ENCODE measurements around the gene MAP2. TPM values are rescaled to one million over a fixed set of nuclear protein-coding genes. Genes with fewer than 3 reads are reported as not detected.

The MAP2 gene
- total RNA-seq, 2 donors from 2014 or later = 0.31 to 0.97 TPM

DNA sequence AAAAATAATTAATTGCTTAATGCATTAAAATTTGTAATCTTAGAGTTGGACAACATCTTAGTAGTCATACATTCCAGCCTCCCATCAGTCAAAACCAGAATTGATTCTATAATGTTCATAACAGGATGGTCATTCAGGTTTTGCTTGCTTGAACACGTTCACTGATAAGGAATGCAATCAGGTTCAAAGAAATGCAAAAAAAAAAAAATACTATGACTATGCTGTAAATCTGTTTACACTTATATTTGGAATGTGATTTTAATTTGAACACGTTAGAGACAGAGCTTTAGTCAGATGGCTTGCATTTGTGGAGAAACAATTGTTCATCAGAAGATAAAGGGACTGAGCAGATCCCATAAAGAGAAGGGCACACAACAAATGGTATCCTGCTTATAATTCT lies 216.5 kb downstream of the MAP2 start:
- Mint-ChIP-seq H3K4me3 (no peak overlapping the region), H3K27ac (no peak overlapping the region)
- ATAC-seq (replicated peaks in 1 of 2) = no peak

DNA sequence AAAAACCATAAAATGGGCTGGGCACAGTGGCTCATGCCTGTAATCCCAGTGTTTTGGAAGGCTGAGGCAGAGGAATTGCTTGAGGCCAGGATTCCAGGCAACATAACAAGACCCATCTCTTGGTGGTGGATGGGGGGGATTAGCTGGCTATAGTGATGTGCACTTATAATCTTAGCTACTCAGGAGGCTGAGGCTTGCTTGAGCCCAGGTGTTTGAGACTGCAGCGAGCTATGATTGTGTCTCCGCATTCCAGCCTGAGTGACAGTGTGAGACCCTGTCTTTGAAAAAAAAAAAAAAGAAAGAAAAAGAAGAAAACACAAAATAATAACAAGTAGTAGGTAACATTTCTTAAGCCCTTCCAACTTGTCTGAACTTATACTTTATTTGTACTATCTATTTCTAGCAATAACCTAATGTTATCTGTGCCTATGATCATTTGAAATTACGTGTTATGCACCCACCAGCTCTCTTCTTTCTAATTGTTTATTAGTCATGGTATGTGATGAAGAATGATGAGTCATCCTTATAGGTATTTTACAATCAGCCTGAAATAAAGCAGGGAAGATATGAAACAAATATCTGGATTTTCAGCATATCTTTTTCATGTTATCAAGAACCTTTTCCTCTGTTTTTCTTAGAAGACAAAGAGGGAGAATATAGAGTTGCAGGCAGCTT lies 218.4 kb downstream of the MAP2 start:
- H3K27me3 Mint-ChIP-seq (ENCODE audit: low read depth) = no peaks in the 10 kb centered on the region
- no peak for ATAC-seq (replicated peaks in 1 of 2)
- H3K9me3 Mint-ChIP-seq = peaks cover 0 to 4% of the 10 kb centered on the region in 2 donors

More for the DNA sequence above, 216.5 kb downstream of the MAP2 start:
- peaks cover 0 to 4% of the 10 kb centered on the region in 2 donors for H3K9me3 Mint-ChIP-seq
- H3K4me1 Mint-ChIP-seq (ENCODE audit: low read depth) = peaks cover 4% of the 10 kb centered on the region
- H3K27me3 Mint-ChIP-seq (ENCODE audit: low read depth) = no peaks in the 10 kb centered on the region
- H3K36me3 Mint-ChIP-seq (ENCODE audit: insufficient read depth in 2 of 2) = no peaks in the 10 kb centered on the region
- DNase-seq = no peak

DNA sequence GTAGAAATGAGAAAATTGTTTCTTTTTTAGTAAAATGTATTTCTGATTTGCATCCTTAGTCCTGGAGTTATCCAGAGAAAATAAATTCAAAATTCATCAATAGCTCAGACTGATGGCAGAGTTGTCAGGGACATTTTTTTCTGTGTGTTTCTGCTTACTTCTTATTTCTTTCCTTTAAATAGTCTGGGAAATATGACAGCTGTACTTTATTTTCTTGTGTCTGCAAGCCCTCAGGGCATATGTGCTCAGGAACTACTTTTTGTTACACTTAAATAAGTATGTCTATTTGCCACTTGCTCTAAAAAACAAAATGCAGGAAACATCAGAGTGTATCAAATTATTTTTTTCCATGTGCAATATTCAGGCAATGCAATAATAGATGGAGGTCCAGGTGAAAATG lies 221.0 kb downstream of the MAP2 start:
- H3K27me3 Mint-ChIP-seq (ENCODE audit: low read depth) = no peaks in the 10 kb centered on the region
- H3K4me1 Mint-ChIP-seq (ENCODE audit: low read depth) = no peaks in the 10 kb centered on the region
- ATAC-seq (replicated peaks in 1 of 2) (no peak), DNase-seq (no peak)
- H3K9me3 Mint-ChIP-seq = peaks cover 0 to 2% of the 10 kb centered on the region in 2 donors
- no peak overlapping the region for H3K27ac Mint-ChIP-seq
- no peak overlapping the region for H3K4me3 Mint-ChIP-seq
- H3K36me3 Mint-ChIP-seq (ENCODE audit: insufficient read depth in 2 of 2) = no peaks in the 10 kb centered on the region

More for the DNA sequence above, 218.4 kb downstream of the MAP2 start:
- Mint-ChIP-seq H3K27ac (no peak overlapping the region), H3K4me1 (ENCODE audit: low read depth) (peaks cover 4% of the 10 kb centered on the region), H3K4me3 (no peak overlapping the region), H3K36me3 (ENCODE audit: insufficient read depth in 2 of 2) (no peaks in the 10 kb centered on the region)
- DNase-seq = no peak

DNA sequence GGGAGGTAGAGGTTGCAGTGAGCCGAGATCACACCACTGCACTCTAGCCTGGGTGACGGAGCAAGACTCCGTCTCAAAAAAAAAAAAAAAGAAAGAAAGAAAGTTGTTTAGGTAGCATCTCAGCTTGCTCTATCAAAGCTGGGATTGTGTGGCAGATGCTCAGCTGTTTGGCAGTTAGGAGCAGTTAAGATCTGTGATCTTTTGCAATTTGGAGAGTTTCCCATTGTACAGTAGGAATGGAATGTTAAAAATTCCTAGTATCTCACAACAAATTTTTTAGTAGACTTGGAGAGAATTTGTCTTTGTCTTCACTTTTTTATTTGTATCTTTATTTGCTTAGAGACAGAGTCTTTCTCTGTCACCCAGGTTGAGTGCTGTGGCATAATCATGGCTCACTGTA lies 224.9 kb downstream of the MAP2 start:
- H3K4me3 Mint-ChIP-seq = no peak overlapping the region
- peaks cover 0 to 2% of the 10 kb centered on the region in 2 donors for H3K9me3 Mint-ChIP-seq
- no peaks in the 10 kb centered on the region for H3K4me1 Mint-ChIP-seq (ENCODE audit: low read depth)
- DNase-seq = no peak
- no peak overlapping the region for H3K27ac Mint-ChIP-seq
- no peaks in the 10 kb centered on the region for H3K27me3 Mint-ChIP-seq (ENCODE audit: low read depth)
- no peak for ATAC-seq (replicated peaks in 1 of 2)
- H3K36me3 Mint-ChIP-seq (ENCODE audit: insufficient read depth in 2 of 2) = no peaks in the 10 kb centered on the region

DNA sequence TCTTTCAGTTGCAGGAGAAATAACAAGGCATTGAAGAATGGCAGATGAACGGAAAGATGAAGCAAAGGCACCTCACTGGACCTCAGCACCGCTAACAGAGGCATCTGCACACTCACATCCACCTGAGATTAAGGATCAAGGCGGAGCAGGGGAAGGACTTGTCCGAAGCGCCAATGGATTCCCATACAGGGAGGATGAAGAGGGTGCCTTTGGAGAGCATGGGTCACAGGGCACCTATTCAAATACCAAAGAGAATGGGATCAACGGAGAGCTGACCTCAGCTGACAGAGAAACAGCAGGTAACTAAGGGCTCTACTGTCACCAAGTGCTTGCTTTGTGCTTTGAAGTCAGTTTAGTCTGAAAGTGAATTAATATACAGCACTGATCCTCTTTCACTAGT lies 229.3 kb downstream of the MAP2 start:
- ATAC-seq (replicated peaks in 1 of 2) (no peak), DNase-seq (no peak)
- H3K9me3 Mint-ChIP-seq = no peaks in the 10 kb centered on the region
- no peak overlapping the region for H3K4me3 Mint-ChIP-seq
- H3K36me3 Mint-ChIP-seq (ENCODE audit: insufficient read depth in 2 of 2) = no peaks in the 10 kb centered on the region
- H3K27ac Mint-ChIP-seq = no peak overlapping the region
- no peaks in the 10 kb centered on the region for H3K4me1 Mint-ChIP-seq (ENCODE audit: low read depth)
- no peaks in the 10 kb centered on the region for H3K27me3 Mint-ChIP-seq (ENCODE audit: low read depth)

DNA sequence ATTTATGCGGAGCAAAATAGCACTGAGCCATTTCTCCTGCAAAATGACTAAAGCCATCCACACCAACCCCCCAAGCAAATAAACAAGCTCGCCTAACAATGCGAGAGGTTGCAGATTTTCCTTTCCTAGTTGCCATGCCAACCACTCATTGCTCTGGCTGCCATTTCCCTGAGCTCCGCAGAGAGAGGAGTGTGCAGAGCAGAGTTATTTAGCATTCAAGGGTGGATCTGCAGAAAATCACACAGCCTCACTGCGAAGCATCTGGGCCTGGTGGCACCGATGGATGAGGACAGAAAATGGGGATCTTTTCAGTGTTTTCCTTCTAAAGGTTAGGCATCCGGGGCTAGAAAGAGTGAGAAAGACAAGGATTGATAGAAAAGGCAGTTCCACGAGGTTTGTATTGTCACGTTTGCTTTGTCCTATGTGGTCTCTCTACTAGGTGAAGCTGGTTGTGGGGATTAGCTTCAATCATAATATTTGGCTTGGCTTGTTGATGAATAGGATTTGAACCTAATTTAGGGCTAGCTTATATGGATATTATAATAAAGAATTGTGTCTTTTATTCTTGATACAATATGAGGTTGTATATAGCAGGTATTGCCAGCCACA lies 237.5 kb downstream of the MAP2 start:
- DNase-seq (no peak), ATAC-seq (replicated peaks in 1 of 2) (no peak)
- Mint-ChIP-seq H3K4me3 (no peak overlapping the region), H3K9me3 (no peaks in the 10 kb centered on the region), H3K4me1 (ENCODE audit: low read depth) (no peaks in the 10 kb centered on the region), H3K27ac (no peak overlapping the region), H3K27me3 (ENCODE audit: low read depth) (no peaks in the 10 kb centered on the region), H3K36me3 (ENCODE audit: insufficient read depth in 2 of 2) (no peaks in the 10 kb centered on the region)

DNA sequence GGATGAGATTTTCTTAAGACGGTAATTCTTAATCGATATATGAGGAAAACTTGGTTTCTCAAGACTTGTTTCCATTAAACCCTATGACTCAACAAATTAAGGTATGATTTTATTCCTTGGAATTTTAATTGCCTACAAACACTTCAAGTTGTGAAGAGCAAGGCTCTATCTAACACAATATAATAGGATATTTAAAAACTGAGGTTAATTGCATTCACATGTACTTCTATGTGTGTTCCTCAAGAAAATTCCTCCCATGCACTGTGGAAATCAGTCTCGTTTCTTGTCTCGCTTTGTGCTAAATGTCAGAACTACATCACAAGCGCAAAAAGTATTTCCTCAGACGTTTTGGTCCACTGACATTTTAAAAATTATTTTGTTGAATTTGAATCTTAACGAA lies 238.2 kb downstream of the MAP2 start:
- Mint-ChIP-seq H3K4me1 (ENCODE audit: low read depth) (no peaks in the 10 kb centered on the region), H3K36me3 (ENCODE audit: insufficient read depth in 2 of 2) (no peaks in the 10 kb centered on the region), H3K9me3 (no peaks in the 10 kb centered on the region), H3K27ac (no peak overlapping the region), H3K27me3 (ENCODE audit: low read depth) (no peaks in the 10 kb centered on the region), H3K4me3 (no peak overlapping the region)
- DNase-seq (no peak), ATAC-seq (replicated peaks in 1 of 2) (no peak)

DNA sequence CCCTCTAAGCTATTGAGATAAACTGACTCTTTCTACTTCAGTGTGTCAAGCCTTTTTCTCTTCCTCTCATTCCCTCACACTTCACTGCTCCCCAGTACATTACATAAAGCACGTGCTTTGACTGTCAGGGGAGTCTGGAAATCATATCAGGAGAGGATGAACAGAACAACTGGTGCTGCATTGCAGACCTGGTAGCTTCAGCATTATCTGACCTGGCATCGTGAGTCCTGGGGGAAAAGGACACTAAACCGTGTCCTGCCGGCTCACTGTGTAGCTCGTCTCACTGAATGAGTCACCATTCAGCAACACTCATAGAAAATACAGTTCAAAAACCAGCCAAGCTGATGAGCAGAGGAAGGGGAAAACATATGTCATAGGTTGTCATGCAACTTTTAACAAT lies 239.3 kb downstream of the MAP2 start:
- Mint-ChIP-seq H3K36me3 (ENCODE audit: insufficient read depth in 2 of 2) (no peaks in the 10 kb centered on the region), H3K9me3 (no peaks in the 10 kb centered on the region), H3K27me3 (ENCODE audit: low read depth) (no peaks in the 10 kb centered on the region), H3K4me1 (ENCODE audit: low read depth) (no peaks in the 10 kb centered on the region), H3K27ac (no peak overlapping the region), H3K4me3 (no peak overlapping the region)
- no peak for DNase-seq
- no peak for ATAC-seq (replicated peaks in 1 of 2)

DNA sequence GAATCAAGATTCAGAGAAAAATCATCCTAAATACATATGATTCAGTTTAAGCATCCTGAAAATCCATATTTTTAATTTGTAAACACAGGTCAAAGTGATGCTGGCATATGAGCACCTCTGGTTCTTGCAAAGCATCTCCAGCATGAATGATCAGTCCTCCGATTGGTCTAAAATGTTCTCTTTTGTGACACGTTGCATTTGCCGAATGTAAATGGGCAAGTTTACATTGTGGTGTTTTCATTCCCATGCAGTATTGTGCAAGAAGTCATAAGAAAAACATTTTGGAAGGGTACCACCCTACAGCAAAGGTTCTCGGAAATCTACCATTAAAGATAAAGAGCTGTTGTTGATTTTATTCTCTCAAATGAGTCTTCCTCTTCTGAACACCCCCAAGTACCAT lies 239.8 kb downstream of the MAP2 start:
- no peaks in the 10 kb centered on the region for H3K9me3 Mint-ChIP-seq
- no peak overlapping the region for H3K4me3 Mint-ChIP-seq
- H3K36me3 Mint-ChIP-seq (ENCODE audit: insufficient read depth in 2 of 2) = no peaks in the 10 kb centered on the region
- ATAC-seq (replicated peaks in 1 of 2) = no peak
- H3K27me3 Mint-ChIP-seq (ENCODE audit: low read depth) = no peaks in the 10 kb centered on the region
- no peak overlapping the region for H3K27ac Mint-ChIP-seq
- H3K4me1 Mint-ChIP-seq (ENCODE audit: low read depth) = no peaks in the 10 kb centered on the region
- no peak for DNase-seq

DNA sequence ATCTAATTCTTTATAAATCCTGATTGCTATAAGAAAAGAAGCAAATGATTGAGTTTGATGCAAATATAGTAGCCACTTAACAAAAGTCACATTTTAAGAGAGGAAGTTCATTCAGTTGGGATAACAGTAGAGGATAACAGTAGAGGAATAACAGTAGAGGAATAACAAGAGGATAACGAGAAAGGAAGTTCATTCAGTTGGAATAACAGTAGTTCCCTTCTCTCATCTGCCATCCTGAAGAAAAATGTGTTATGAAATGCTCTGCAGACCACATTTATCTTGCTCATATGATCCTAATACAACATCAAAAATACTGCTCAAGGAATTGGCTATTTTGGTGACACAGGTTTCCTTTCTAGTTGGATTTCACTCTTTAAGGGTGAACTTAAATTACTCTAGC lies 242.4 kb downstream of the MAP2 start:
- H3K4me1 Mint-ChIP-seq (ENCODE audit: low read depth) = no peaks in the 10 kb centered on the region
- no peak overlapping the region for H3K27ac Mint-ChIP-seq
- DNase-seq (no peak), ATAC-seq (replicated peaks in 1 of 2) (no peak)
- no peak overlapping the region for H3K4me3 Mint-ChIP-seq
- no peaks in the 10 kb centered on the region for H3K27me3 Mint-ChIP-seq (ENCODE audit: low read depth)
- H3K9me3 Mint-ChIP-seq = peaks cover 0 to 1% of the 10 kb centered on the region in 2 donors
- no peaks in the 10 kb centered on the region for H3K36me3 Mint-ChIP-seq (ENCODE audit: insufficient read depth in 2 of 2)

DNA sequence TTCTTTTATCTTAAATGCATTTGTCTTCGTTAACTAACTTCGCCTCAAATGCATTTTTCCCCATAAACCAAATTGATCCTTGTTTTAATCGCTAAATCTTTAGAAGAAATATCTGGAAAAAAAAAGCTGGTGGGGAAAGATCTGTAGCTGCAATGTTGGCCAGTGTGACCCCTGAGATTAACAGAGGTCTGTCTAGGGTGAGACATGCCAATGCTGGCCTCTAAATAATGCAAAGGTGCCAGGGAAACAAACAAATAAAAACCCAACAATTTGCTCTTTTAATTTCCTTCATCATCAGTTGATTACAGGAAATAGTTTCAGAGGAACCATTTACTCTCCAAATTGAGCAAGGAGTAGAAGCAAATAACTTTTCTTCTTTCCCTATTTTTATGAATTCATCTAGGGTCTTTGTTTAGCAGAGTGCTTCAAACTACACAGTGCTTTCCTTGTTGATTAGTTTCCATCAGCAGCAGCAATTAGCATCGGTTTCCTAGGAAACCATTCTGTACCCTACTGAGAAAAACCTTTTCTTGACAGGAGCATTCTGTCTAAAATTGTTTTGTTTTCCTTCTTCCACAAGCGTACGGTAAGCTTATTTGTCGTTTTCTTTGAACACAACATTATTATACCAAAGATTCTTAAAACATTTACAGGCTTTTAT lies 247.3 kb downstream of the MAP2 start:
- H3K36me3 Mint-ChIP-seq (ENCODE audit: insufficient read depth in 2 of 2) = no peaks in the 10 kb centered on the region
- DNase-seq (no peak), ATAC-seq (replicated peaks in 1 of 2) (no peak)
- H3K27ac Mint-ChIP-seq = no peak overlapping the region
- peaks cover 3% of the 10 kb centered on the region for H3K27me3 Mint-ChIP-seq (ENCODE audit: low read depth)
- no peaks in the 10 kb centered on the region for H3K4me1 Mint-ChIP-seq (ENCODE audit: low read depth)
- peaks cover under 1 to 3% of the 10 kb centered on the region in 2 donors for H3K9me3 Mint-ChIP-seq
- H3K4me3 Mint-ChIP-seq = no peak overlapping the region

DNA sequence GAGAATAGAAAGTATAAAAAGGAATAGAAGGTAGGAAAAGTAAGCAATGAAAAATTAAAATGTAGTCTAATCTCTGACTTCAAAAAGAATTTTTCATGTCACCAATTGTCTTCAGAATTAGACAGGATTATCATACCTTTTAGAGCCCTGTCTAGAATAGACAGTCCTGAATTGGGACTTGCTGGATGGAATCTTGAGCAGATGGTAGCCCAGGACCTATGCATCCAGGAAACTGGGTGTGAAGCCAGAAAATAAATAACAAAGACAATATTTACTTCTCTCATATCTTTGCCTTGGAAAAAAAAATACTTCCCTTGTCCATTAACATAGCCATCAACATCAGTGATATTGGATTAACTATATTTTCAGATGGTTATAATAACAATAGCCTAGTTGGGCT lies 250.0 kb downstream of the MAP2 start:
- Mint-ChIP-seq H3K27me3 (ENCODE audit: low read depth) (peaks cover 5% of the 10 kb centered on the region), H3K36me3 (ENCODE audit: insufficient read depth in 2 of 2) (no peaks in the 10 kb centered on the region), H3K27ac (no peak overlapping the region), H3K4me3 (no peak overlapping the region), H3K9me3 (peaks cover 1 to 4% of the 10 kb centered on the region in 2 donors), H3K4me1 (ENCODE audit: low read depth) (no peaks in the 10 kb centered on the region)
- ATAC-seq (replicated peaks in 1 of 2) (no peak), DNase-seq (no peak)

DNA sequence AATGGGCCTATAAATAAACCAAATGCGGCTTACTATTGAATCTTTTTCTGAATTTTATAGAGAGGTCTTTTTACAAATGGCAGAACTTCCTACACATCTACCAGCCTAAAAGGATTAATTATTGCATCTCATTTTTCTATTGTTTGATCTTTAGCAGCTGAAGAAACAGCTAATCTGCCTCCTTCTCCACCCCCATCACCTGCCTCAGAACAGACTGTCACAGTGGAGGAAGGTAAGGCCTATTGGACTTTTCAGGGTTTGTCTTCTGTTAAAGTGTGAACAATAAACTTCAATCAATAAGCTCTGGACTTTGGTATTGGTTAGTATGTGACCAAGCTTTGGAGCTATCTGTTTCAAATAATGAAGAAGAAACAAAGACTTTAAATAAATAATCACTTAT lies 256.7 kb downstream of the MAP2 start:
- Mint-ChIP-seq H3K36me3 (ENCODE audit: insufficient read depth in 2 of 2) (no peaks in the 10 kb centered on the region), H3K9me3 (peaks cover 1 to 3% of the 10 kb centered on the region in 2 donors), H3K4me3 (no peak overlapping the region), H3K27me3 (ENCODE audit: low read depth) (peaks cover 5% of the 10 kb centered on the region), H3K27ac (no peak overlapping the region), H3K4me1 (ENCODE audit: low read depth) (no peaks in the 10 kb centered on the region)
- DNase-seq (no peak), ATAC-seq (replicated peaks in 1 of 2) (no peak)

Measured in activated T-cell treated with anti-CD3 and anti-CD28 coated beads, Interleukin-2, amount 50 U/mL, for 72 hours (primary cell).